ENCODE measurements around the gene SNAP47.

SNAP47 gene

GRCh38 chr1:227729144-227729880 is 5.9 kb upstream of the SNAP47 start:
- DNase-seq (ENCODE audit: insufficient read length, low spot score) (no peak), FAIRE-seq (no peak)
- TF ChIP-seq CTCF (IDR thresholded peaks at IDR 0.05; ENCODE audit: insufficient read depth, missing control alignments) = no peak

- peak; percentile 58 for TF ChIP-seq CTCF (IDR thresholded peaks at IDR 0.05; ENCODE audit: insufficient read depth, missing control alignments)
- FAIRE-seq (no peak), DNase-seq (ENCODE audit: insufficient read length, low spot score) (peak; percentile 84)
These were observed 5.2 kb upstream of the SNAP47 start for GRCh38 chr1:227729881-227730629.

GRCh38 chr1:227730630-227731151 is 4.5 kb upstream of the SNAP47 start:
- no peak for TF ChIP-seq CTCF (IDR thresholded peaks at IDR 0.05; ENCODE audit: insufficient read depth, missing control alignments)
- DNase-seq (ENCODE audit: insufficient read length, low spot score) = no peak
- FAIRE-seq = no peak

GRCh38 chr1:227731241-227731677 is 4.0 kb upstream of the SNAP47 start:
- no peak for DNase-seq (ENCODE audit: insufficient read length, low spot score)
- TF ChIP-seq CTCF (IDR thresholded peaks at IDR 0.05; ENCODE audit: insufficient read depth, missing control alignments) = no peak
- no peak for FAIRE-seq

GRCh38 chr1:227731696-227732585 is 3.3 kb upstream of the SNAP47 start:
- no peak for TF ChIP-seq CTCF (IDR thresholded peaks at IDR 0.05; ENCODE audit: insufficient read depth, missing control alignments)
- DNase-seq (ENCODE audit: insufficient read length, low spot score) (no peak), FAIRE-seq (no peak)

- DNase-seq (ENCODE audit: insufficient read length, low spot score) = no peak
- TF ChIP-seq CTCF (IDR thresholded peaks at IDR 0.05; ENCODE audit: insufficient read depth, missing control alignments) = no peak
- no peak for FAIRE-seq
These were observed 2.5 kb upstream of the SNAP47 start for GRCh38 chr1:227732586-227733308.
